Sigmoid colon (tissue), 7 donors: ENCODE results near the gene DBX1. TPM values are rescaled to one million over a fixed set of nuclear protein-coding genes. Genes with fewer than 3 reads are reported as not detected.

Experiments used
- DNase-seq: peaks from one replicate; pipeline ENCODE4 v3.0.0-alpha.2; 2019
- H3K27ac ChIP-seq, 4 donors: fragments of 200-600 bp; sonication (generic); one replicate each; pipeline ENCODE4 v1.5.1; 2016 to 2019; ENCODE audit warnings: mild to moderate bottlenecking in 1 of 4
- H3K27me3 ChIP-seq, 3 donors: fragments of 200-600 bp; sonication (generic); one replicate each; pipeline ENCODE4 v1.5.1; 2019; ENCODE audit warnings: mild to moderate bottlenecking in 1 of 3
- H3K36me3 ChIP-seq, 4 donors: fragments of 200-600 bp; sonication (generic); one replicate each; pipeline ENCODE4 v1.5.1; 2016 to 2019
- H3K4me1 ChIP-seq, 4 donors: fragments of 200-600 bp; sonication (generic); one replicate each; pipeline ENCODE4 v1.5.1; 2017 to 2019
- H3K4me3 ChIP-seq, 4 donors: fragments of 200-600 bp; sonication (generic); one replicate each; pipeline ENCODE4 v1.5.1; 2017 to 2019; ENCODE audit warnings: mild to moderate bottlenecking in 2 of 4, moderate library complexity in 1 of 4
- H3K9me3 ChIP-seq, 4 donors: fragments of 200-600 bp in 3 of 4; sonication (generic) in 3 of 4; one replicate each; pipeline versions ENCODE4 v1.5.1 to v1.6.1; 2013 to 2019
- CTCF ChIP-seq, 4 experiments: fragments of 450-650 bp in 3 of 4; fragments of 200-600 bp in 1 of 4; IDR thresholded peaks; one replicate each; pipeline ENCODE4 v1.5.1; 2016 to 2019; ENCODE audit warnings: antibody characterized with exemption in 4 of 4, mild to moderate bottlenecking in 3 of 4, moderate library complexity in 2 of 4
- EP300 ChIP-seq, 4 donors: sonication (generic); formaldehyde crosslinking; IDR thresholded peaks; one replicate each; pipeline ENCODE4 v1.6.1; 2017; ENCODE audit warnings: antibody characterized with exemption in 4 of 4
- POLR2A ChIP-seq, 2 donors: fragments of 450-650 bp; IDR thresholded peaks; one replicate each; pipeline ENCODE4 v1.6.1; 2016; ENCODE audit warnings: antibody characterized with exemption in 2 of 2, mild to moderate bottlenecking in 2 of 2, moderate library complexity in 2 of 2
- POLR2AphosphoS5 ChIP-seq, 4 donors: sonication (generic); formaldehyde crosslinking; IDR thresholded peaks; one replicate each; pipeline ENCODE4 v1.6.1; 2017; ENCODE audit warnings: antibody characterized with exemption in 4 of 4
- WGBS, 2 donors: extraction: QIAGEN DNeasy Blood & Tissue Kit; methylation state at CpG; one replicate each; pipeline ENCODE4 v1.1.7; 2013; 5-methylcytosine and 5-hydroxymethylcytosine counted together
- intact Hi-C: fragments of 100-400 bp; cut with DNase I; formaldehyde crosslinking; loops from one replicate; pipeline ENCODE4 v1.15.1; 2023
- polyA plus RNA-seq, 3 donors: library from polyadenylated mRNA; stranded (reverse); fragments of 200-250 nt; gene quantifications; one replicate each; pipeline ENCODE4 v1.2.3, GENCODE V29; 2013
- total RNA-seq, 4 donors: library from RNA; depleted of rRNA; stranded (reverse); fragments of >200 nt; gene quantifications; one replicate each; pipeline ENCODE4 v1.1.0, GENCODE V29; 2016
- donor health status: healthy with polysubstance abuse.
- donor health status: Bipolar disorder and iron deficiency.
- donor health status: healthy.

Gene DBX1
- total and polyA plus RNA-seq, 7 donors: not detected

DNA sequence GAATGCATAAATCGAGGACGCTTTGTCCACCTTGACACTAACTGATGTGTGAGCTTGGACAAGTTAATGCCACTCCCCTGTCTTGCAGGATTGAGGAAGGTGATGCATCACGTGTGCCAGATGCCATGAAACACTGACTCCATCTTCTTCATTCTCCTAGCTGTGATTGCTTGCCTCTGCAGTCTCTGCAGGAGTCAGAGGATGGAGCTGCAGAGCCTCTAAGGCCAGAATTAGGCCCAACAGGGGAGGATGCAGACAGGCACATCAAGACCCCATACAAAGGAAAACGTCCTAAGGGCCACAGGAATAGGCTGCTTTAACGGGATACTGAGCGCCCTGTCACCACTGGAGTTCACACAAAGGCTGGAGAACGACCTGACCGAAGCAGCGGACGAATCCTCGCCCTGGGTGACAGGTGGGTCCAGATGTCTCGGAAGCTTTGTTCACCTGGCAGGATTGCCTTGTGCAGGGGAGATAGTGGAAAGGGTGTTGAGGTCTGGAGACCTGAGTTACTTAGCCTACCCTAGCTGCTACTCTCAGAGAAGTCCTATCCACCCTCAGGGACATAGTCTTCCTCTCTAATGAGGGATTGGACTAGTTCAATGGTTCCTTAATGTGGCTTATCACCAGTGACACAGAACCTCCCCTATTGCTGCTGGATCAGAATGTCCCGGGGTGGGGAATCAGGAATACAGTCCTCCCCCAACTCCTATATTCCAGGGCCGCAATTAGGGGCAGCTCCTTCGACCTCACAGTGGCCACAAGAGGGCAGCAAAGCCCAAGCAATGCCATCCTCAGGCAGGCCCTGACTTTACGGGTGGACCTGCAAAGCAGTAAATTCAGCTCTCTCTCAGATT lies 32.4 kb downstream of the DBX1 start:
- WGBS, 2 donors: 60 to 63% methylated on average over 16 of the region's 16 CpGs
- Histone ChIP-seq H3K9me3 (no peaks in the 10 kb centered on the region), H3K36me3 (no peaks in the 10 kb centered on the region), H3K27ac (no peak overlapping the region), H3K27me3 (no peaks in the 10 kb centered on the region), H3K4me3 (no peak overlapping the region), H3K4me1 (peaks cover 0 to 8% (median 7%) of the 10 kb centered on the region in 4 donors)
- intact Hi-C loops: loop anchor here (2.0 kb wide), 1 partner anchor 225 kb away; no protein-coding TSS in a partner anchor
- peak; percentile 87 for DNase-seq
- TF ChIP-seq POLR2A (IDR thresholded peaks at IDR 0.05): no peak
- TF ChIP-seq EP300 (IDR thresholded peaks at IDR 0.05): no peak
- TF ChIP-seq CTCF (IDR thresholded peaks at IDR 0.05): peak; percentile 47 to 82 (median 76)

DNA sequence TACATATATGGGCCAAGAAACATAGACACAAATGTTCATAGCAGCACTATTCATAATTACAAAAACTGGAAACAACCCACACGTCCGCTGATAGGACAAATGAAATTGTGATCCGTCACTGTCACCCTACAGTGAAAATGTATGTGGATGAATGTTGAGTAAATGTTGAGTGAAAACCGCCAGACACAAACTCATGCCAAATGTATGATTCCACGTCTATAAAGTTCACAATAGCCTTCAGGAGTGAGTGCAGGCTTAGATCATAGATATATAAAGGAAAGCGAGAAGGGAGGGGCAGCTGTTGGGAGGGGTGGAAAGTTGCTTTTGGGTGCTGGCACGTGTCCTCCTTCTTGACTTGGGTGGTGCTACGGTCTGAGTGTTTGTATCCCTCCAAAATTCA lies 33.6 kb downstream of the DBX1 start:
- no peak overlapping the region for H3K4me3 ChIP-seq
- WGBS, 2 donors: 52 to 76% methylated on average over 8 of the region's 8 CpGs
- no peak overlapping the region for H3K27ac ChIP-seq
- intact Hi-C loops: no loop called here
- no peak for DNase-seq
- H3K27me3 ChIP-seq: no peaks in the 10 kb centered on the region
- H3K9me3 ChIP-seq: no peaks in the 10 kb centered on the region
- H3K4me1 ChIP-seq: peaks cover 0 to 2% (median 1%) of the 10 kb centered on the region in 4 donors
- no peak for TF ChIP-seq POLR2AphosphoS5 (IDR thresholded peaks at IDR 0.05)
- TF ChIP-seq POLR2A (IDR thresholded peaks at IDR 0.05): no peak
- no peak for TF ChIP-seq EP300 (IDR thresholded peaks at IDR 0.05)
- no peak for TF ChIP-seq CTCF (IDR thresholded peaks at IDR 0.05)
- H3K36me3 ChIP-seq: no peaks in the 10 kb centered on the region

- no peak for DNase-seq
- TF ChIP-seq EP300 (IDR thresholded peaks at IDR 0.05): no peak
- TF ChIP-seq CTCF (IDR thresholded peaks at IDR 0.05): no peak
- TF ChIP-seq POLR2AphosphoS5 (IDR thresholded peaks at IDR 0.05): no peak
- no peak for TF ChIP-seq POLR2A (IDR thresholded peaks at IDR 0.05)
- Histone ChIP-seq H3K27me3 (no peaks in the 10 kb centered on the region), H3K4me1 (no peaks in the 10 kb centered on the region), H3K36me3 (peaks cover 0 to 3% (median 0%) of the 10 kb centered on the region in 4 donors), H3K9me3 (no peaks in the 10 kb centered on the region), H3K4me3 (no peak overlapping the region), H3K27ac (no peak overlapping the region)
- intact Hi-C loops: no loop called here
- WGBS, 2 donors: 83 to 84% methylated on average over 6 of the region's 6 CpGs
Measured at GRCh38 chr11:20125927-20126326, 34.3 kb downstream of the DBX1 start.

GRCh38 chr11:20122131-20122530 lies 38.1 kb downstream of the DBX1 start:
- intact Hi-C loops: no loop called here
- Histone ChIP-seq H3K4me1 (peaks cover 0 to 12% (median 11%) of the 10 kb centered on the region in 4 donors), H3K27ac (no peak overlapping the region), H3K36me3 (peaks cover 0 to 39% (median 18%) of the 10 kb centered on the region in 4 donors), H3K27me3 (no peaks in the 10 kb centered on the region), H3K9me3 (no peaks in the 10 kb centered on the region), H3K4me3 (no peak overlapping the region)
- 86% methylated on average over 3 of the region's 3 CpGs for WGBS, 2 donors
- TF ChIP-seq POLR2A (IDR thresholded peaks at IDR 0.05) (no peak), CTCF (IDR thresholded peaks at IDR 0.05) (no peak), POLR2AphosphoS5 (IDR thresholded peaks at IDR 0.05) (peak in 1 of 4 donors; percentile 6), EP300 (IDR thresholded peaks at IDR 0.05) (no peak)
- DNase-seq: no peak
